Stomach smooth muscle (tissue), 2 donors: ENCODE data around the gene BAZ2B.
"Not testable (repeated sequence)": the region's sequence is repeated elsewhere in the genome, so short reads cannot be mapped to it uniquely, and the experiment has no call there.

Experiments used
- H3K27ac ChIP-seq: one replicate; pipeline ENCODE4 v1.7.0; 2013; ENCODE audit warnings: mild to moderate bottlenecking, low read length, inconsistent platforms
- H3K27me3 ChIP-seq, 2 donors: one replicate each; pipeline ENCODE4 v1.7.0; 2013; ENCODE audit warnings: low read length in 2 of 2; ENCODE audit not compliant: insufficient read depth in 2 of 2, control insufficient read depth in 1 of 2
- H3K36me3 ChIP-seq, 2 donors: one replicate each; pipeline ENCODE4 v1.7.0; 2013; ENCODE audit warnings: low read length in 2 of 2; ENCODE audit not compliant: control insufficient read depth in 2 of 2, insufficient read depth in 2 of 2
- H3K4me1 ChIP-seq: one replicate; pipeline ENCODE4 v1.7.0; 2013; ENCODE audit warnings: low read length; ENCODE audit not compliant: control insufficient read depth, insufficient read depth
- H3K4me3 ChIP-seq, 2 donors: one replicate each; pipeline ENCODE4 v1.7.0; 2013; ENCODE audit warnings: low read length in 2 of 2
- H3K9ac ChIP-seq, 2 donors: one replicate each; pipeline ENCODE4 v1.7.0; 2013; ENCODE audit warnings: low read length in 2 of 2, mild to moderate bottlenecking in 1 of 2
- H3K9me3 ChIP-seq, 2 donors: one replicate each; pipeline ENCODE4 v1.7.0; 2013; ENCODE audit warnings: low read length in 2 of 2; ENCODE audit not compliant: control insufficient read depth in 2 of 2
- donor health status: healthy.
- donor health status: Pancreatic carcinoma.

The BAZ2B gene

DNA sequence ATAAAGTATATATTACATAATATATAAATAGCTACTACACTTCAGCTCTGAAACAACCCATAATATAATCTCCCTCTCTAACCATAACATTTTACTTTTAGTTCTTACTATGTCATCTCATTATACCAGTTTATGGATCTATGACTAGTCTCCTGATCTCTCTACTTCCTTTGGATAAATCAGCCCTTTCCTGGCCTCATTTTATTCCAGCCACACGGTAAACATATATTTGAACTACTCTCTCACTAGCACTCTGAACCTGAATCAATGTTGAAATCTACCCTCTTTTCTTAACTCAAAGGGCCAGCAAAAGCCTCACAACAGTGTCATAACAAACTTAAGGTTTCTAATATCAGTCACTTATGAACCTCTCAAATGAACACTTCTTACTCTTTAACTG, 62.6 kb downstream of the BAZ2B start:
- no peaks in the 10 kb centered on the region for H3K9me3 ChIP-seq
- H3K36me3 ChIP-seq: no peaks in the 10 kb centered on the region
- no peak overlapping the region for H3K9ac ChIP-seq
- H3K4me3 ChIP-seq: no peak overlapping the region
- no peaks in the 10 kb centered on the region for H3K27me3 ChIP-seq
- no peak overlapping the region for H3K27ac ChIP-seq
- H3K4me1 ChIP-seq: no peaks in the 10 kb centered on the region

DNA sequence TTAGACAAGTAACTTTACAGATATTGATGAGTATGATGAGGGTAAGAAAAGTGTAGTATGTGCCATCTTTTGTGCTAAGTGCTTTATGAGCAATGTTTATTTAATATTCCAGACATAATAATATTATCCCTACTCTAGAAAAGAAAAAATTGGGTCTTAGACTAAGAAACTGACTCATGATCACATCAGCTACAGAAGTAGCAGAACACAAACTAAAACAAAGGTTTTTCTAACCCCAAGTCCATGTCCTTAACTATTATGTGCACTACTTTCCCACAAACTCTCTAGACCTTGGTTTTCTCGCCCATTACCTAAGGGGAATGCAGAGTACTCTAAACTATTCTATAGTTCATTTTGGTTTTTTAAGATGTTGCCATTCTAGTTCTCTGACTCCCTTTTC, 64.5 kb downstream of the BAZ2B start:
- no peak overlapping the region for H3K4me3 ChIP-seq
- no peaks in the 10 kb centered on the region for H3K27me3 ChIP-seq
- no peaks in the 10 kb centered on the region for H3K4me1 ChIP-seq
- no peak overlapping the region for H3K9ac ChIP-seq
- H3K36me3 ChIP-seq: no peaks in the 10 kb centered on the region
- no peak overlapping the region for H3K27ac ChIP-seq
- H3K9me3 ChIP-seq: no peaks in the 10 kb centered on the region

DNA sequence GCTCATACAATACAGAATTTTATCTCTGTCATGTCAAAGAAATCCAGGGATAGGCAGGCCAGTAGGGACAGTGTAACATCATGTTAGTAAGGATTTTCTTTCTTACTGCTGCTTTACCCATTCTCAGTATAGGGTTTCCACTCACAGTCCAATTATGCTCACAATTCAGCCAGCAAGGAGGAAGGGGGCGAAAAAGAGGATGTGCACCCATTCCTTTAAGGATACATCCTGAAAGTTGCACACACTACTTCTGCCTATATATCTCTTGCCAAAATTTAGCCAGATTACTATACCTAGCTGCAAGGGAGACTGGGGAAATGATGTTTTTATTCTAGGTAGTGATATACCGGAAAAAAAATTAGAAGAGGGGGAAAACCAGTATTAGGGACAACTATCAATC, 66.1 kb downstream of the BAZ2B start:
- no peak overlapping the region for H3K4me3 ChIP-seq
- H3K27me3 ChIP-seq: no peaks in the 10 kb centered on the region
- H3K27ac ChIP-seq: no peak overlapping the region
- no peaks in the 10 kb centered on the region for H3K9me3 ChIP-seq
- no peak overlapping the region for H3K9ac ChIP-seq
- no peaks in the 10 kb centered on the region for H3K4me1 ChIP-seq
- peaks cover 0 to 3% of the 10 kb centered on the region in 2 donors for H3K36me3 ChIP-seq

DNA sequence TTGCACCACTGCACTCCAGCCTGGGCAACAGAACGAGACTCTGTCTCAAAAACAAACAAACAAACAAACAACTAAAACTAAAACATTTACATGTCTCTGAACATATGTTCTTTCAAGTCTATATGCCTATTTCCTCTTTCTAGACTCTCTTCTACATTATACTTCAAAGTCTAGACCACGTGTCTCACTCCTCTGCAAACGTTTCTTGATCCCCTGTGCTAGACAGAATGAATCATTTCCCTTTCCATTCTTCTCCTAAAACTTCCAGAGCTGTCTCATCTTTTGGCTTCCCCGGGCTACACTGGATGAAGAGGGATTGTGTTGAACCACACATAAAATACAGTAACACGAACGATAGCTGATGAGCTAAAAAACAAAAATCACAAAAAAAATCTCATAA, 67.1 kb downstream of the BAZ2B start:
- H3K4me3 ChIP-seq: no peak overlapping the region
- H3K9ac ChIP-seq: no peak overlapping the region
- peaks cover 0 to 6% of the 10 kb centered on the region in 2 donors for H3K36me3 ChIP-seq
- H3K27ac ChIP-seq: no peak overlapping the region
- H3K27me3 ChIP-seq: no peaks in the 10 kb centered on the region
- no peaks in the 10 kb centered on the region for H3K4me1 ChIP-seq
- no peaks in the 10 kb centered on the region for H3K9me3 ChIP-seq

DNA sequence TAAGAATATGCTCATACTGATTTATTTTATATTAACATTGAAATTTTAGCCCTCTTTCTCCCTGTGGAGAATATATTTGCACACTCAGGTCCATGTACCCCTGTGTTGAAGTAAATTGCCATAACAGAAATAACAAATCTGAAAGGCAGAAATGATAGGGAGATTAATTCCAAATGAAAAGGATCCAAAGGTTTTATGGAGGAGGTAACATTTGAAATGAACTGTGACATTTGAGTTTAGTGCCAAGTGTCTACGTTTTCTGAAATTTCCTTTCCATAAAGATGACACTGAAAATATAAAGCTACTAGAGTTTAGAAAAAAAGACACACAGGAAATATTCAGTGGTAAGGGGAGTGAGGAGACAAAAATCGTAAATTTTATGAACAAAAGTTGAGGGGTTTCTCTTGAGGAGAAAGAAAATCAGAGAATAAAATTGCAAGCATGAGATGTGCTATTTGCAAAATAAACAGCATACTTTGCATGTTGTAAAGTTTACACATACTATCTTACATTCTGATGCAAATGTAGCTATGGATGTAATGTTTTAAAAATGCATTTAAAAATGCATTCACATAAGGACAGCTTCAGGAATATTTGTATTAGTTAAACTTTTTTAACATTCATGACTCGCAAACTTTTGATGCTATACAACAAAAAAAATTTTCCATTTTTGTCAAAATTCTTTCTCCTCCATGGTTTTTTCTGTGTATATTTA, 69.5 kb downstream of the BAZ2B start:
- no peaks in the 10 kb centered on the region for H3K4me1 ChIP-seq
- H3K27ac ChIP-seq: no peak overlapping the region
- peaks cover 5 to 10% of the 10 kb centered on the region in 2 donors for H3K36me3 ChIP-seq
- H3K9ac ChIP-seq: no peak overlapping the region
- no peaks in the 10 kb centered on the region for H3K27me3 ChIP-seq
- H3K4me3 ChIP-seq: no peak overlapping the region
- H3K9me3 ChIP-seq: peaks cover 2 to 5% of the 10 kb centered on the region in 2 donors

DNA sequence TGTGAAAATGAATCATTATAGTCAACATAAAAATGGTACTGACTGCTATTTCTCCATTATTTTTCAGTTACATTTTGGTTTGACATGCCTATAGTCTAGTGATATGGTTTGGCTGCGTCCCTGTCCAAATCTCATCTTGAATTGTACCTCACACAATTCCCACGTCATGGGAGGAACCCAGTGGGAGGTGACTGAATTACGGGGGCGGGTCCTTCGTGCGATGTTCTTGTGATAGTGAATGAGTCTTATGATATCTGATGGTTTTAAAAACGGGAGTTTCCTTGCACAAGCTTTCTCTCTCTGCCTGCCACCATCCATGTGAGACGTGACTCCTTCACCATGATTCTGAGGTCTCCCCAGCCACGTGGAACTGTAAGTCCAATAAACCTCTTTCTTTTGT, 70.3 kb downstream of the BAZ2B start:
- Histone ChIP-seq H3K9ac (no peak overlapping the region), H3K36me3 (peaks cover 5 to 12% of the 10 kb centered on the region in 2 donors), H3K4me3 (no peak overlapping the region), H3K9me3 (peaks cover 2 to 6% of the 10 kb centered on the region in 2 donors), H3K4me1 (no peaks in the 10 kb centered on the region), H3K27ac (no peak overlapping the region), H3K27me3 (no peaks in the 10 kb centered on the region)

DNA sequence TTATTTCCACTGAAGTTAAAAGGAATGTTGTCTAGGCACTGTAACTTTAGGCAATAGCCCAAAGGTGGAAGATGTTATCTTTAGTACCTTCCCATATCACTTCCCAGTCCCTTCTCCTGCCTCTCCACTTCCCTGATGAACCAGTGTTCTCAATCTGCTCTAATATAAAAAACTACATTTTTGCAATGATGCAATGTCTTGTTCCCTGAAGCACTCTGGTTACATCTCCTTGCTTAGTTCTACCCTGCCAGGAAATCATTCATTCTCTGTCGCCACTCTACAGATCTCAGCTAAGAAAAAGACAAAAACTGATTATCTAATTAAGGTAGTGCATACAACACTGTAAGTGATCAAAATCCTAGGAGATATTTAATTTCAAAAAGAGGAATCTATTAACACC, 71.3 kb downstream of the BAZ2B start:
- Histone ChIP-seq H3K27me3 (no peaks in the 10 kb centered on the region), H3K36me3 (peaks cover 5 to 12% of the 10 kb centered on the region in 2 donors), H3K9me3 (peaks cover 2 to 6% of the 10 kb centered on the region in 2 donors), H3K4me3 (no peak overlapping the region), H3K9ac (no peak overlapping the region), H3K27ac (no peak overlapping the region), H3K4me1 (no peaks in the 10 kb centered on the region)

DNA sequence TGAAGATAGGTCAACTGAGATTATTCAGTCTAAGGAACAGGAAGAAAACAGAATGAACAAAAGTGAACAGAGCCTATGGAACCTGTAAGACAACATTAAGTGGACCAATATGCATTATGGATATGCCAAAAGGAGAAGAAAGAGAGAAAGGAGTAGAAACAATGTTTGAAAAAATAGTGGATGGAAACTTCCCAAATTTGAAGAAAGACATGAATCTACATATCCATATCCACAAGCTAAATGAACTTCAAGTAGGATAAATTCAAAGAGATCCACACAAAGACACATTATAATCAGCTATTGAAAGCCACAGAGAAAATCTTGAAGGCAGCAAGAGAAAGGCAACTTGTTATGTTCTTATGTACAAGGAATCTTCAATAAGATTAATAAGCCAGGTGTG, 74.2 kb downstream of the BAZ2B start:
- peaks cover 2 to 6% of the 10 kb centered on the region in 2 donors for H3K9me3 ChIP-seq
- peaks cover 5 to 12% of the 10 kb centered on the region in 2 donors for H3K36me3 ChIP-seq
- H3K4me3 ChIP-seq: no peak overlapping the region
- H3K27ac ChIP-seq: no peak overlapping the region
- no peaks in the 10 kb centered on the region for H3K4me1 ChIP-seq
- no peak overlapping the region for H3K9ac ChIP-seq
- no peaks in the 10 kb centered on the region for H3K27me3 ChIP-seq

DNA sequence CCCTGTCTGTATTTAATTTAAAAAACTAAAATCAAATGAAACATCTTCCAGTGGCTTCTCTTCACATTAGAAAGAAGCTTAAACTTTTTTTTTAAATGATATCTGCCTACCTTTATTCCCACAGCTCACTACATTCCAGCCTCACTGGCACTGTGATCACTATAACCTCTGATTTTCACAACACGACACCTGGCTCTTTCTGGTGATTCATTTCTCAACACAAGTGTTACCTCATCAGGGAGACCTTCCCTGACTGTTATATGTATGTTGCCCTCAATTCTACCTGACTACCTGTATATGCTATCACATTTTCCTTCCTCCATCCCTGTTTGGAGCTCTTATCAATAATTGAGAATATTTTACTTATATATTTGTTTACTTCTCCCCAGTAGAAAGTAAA, 76.6 kb downstream of the BAZ2B start:
- Histone ChIP-seq H3K9me3 (peaks cover 2 to 6% of the 10 kb centered on the region in 2 donors), H3K36me3 (peaks cover 5 to 8% of the 10 kb centered on the region in 2 donors), H3K4me1 (no peaks in the 10 kb centered on the region), H3K27me3 (no peaks in the 10 kb centered on the region), H3K4me3 (no peak overlapping the region), H3K27ac (no peak overlapping the region), H3K9ac (no peak overlapping the region)

DNA sequence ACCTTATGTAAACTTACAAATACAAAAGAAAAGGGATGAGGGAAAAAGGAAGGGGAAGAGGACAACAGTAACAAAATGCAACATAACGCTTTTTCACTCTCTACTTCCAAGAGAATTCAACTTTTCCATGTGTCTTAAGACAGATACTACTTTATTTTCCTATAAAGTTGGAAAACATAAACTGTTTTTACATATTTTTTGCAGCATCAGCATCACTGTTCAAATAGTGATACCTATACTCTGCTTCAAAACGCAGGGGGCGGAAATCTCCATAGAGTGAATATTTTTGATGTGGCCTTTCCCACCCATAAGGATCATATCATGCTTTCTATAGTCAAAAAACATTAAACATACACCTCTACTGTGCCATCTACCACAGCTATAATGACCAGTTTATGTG, 77.5 kb downstream of the BAZ2B start:
- H3K4me1 ChIP-seq: no peaks in the 10 kb centered on the region

DNA sequence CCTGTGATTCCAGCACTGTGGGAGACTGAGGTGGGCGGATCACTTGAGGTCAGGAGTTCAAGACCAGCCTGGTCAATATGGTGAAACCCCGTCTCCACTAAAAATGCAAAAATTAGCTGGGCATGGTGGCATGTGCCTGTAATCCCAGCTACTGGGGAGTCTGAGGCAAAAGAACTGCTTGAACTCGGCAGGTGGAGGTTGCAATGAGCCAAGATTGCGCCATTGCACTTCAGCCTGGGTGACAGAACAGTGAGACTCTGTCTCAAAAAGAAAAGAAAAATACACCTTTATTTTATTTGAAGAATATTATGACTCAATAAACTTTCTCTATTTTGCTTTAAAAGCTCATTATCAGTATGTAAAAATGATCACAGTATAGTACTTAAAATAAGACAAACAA, 81.1 kb downstream of the BAZ2B start:
- H3K9me3 ChIP-seq, H3K27me3 ChIP-seq, H3K36me3 ChIP-seq, H3K4me3 ChIP-seq, H3K27ac ChIP-seq, H3K4me1 ChIP-seq, H3K9ac ChIP-seq: not testable (repeated sequence)

More for the DNA sequence above, 77.5 kb downstream of the BAZ2B start:
- no peak overlapping the region for H3K9ac ChIP-seq
- no peak overlapping the region for H3K27ac ChIP-seq
- H3K4me3 ChIP-seq: no peak overlapping the region
- no peaks in the 10 kb centered on the region for H3K27me3 ChIP-seq
- H3K36me3 ChIP-seq: peaks cover 5 to 6% of the 10 kb centered on the region in 2 donors
- H3K9me3 ChIP-seq: peaks cover 2 to 6% of the 10 kb centered on the region in 2 donors
